T1000 (cell line): Measurements from ENCODE around the gene APOBEC2.
A peak's percentile ranks its signal among the peaks of the same experiment; 100 is the strongest.
"Not testable (repeated sequence)": the region's sequence is repeated elsewhere in the genome, so short reads cannot be mapped to it uniquely, and the experiment has no call there.

Experiments used
- DNase-seq: peaks from one replicate; lab custom pipeline; 2025; ENCODE audit warnings: mixed read lengths; lab: John Stamatoyannopoulos, UW

APOBEC2 gene

DNA sequence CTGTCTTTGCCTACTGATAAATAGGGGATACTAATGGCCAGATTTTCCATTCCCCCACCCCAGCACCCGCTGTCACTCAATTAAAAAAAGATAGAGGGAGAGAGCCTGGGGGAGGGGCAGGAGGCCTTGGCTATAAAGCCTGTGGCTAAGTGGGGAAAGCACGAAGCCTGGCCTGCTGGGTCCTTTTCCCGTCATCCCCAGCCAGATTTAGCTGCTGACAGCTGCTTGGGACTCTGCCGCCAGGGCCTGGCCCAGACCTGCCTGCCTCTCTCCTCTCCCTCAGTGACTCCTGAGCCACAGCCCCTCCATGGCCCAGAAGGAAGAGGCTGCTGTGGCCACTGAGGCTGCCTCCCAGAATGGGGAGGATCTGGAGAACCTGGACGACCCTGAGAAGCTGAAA lies at the start of gene APOBEC2:
Gene APOBEC2, plus strand, starts transcription at position 162 of the 400 bp plus-strand sequence. Its CDS starts 146 bp downstream, at position 308.
- no peak for DNase-seq

GRCh38 chr6:41006217-41006616 lies 46.8 kb upstream of the APOBEC2 start:
- DNase-seq, result not testable (repeated sequence)

DNA sequence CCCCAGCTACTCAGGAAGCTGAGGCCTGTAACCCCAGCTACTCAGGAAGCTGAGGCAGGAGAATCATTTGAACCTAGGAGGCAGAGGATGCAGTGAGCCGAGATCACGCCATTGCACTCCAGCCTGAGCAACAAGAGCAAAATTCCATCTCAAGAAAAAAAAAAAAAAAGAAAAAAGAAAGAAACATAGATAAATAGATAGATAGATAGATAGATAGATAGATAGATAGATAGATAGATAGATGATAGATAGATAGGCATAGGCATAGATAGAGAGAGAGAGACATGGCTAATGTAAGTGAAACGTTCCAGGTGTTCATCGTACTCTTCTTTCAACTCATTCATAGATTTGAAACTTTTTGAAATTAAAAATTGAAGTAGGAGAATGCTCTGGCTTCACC lies 46.0 kb upstream of the APOBEC2 start:
- not testable (repeated sequence) for DNase-seq

DNA sequence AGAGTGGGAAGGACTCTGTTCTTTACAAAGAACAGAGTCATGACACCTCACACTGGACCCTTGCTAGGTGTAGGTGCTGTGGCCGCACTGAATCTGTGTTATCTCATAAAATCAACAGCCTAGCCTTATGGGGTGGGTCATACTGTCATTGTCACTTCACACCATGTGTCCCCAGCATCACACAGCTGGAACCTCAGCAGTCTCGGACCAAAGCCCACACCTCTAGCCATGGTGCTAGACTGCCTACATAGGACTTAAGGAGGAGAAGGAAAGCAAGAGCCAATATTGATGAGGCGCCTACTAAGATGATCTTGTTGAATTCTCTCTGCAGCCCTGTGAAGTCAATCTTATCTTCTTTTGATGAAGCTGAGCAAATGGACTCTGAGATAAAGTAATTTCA lies 45.0 kb upstream of the APOBEC2 start:
- DNase-seq, result no peak

DNA sequence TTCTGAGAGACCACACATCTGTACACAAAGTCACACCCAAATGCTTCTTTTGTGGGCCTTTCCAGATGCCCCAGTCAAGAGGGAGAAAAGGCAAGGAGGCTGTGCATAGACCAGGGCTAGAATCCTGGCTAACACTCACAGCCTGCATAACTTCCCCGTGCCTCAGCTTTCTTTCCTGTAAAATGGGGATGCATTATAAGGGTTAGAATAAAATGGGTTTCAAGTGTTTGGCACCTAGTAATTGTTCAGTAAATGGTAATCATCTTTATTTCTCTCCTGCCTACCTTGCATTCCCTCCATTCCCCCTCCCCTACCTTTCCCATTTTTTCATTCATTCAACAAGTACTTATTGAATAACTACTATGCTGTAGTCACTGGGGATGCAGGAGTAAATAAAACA lies 43.3 kb upstream of the APOBEC2 start:
- no peak for DNase-seq

DNA sequence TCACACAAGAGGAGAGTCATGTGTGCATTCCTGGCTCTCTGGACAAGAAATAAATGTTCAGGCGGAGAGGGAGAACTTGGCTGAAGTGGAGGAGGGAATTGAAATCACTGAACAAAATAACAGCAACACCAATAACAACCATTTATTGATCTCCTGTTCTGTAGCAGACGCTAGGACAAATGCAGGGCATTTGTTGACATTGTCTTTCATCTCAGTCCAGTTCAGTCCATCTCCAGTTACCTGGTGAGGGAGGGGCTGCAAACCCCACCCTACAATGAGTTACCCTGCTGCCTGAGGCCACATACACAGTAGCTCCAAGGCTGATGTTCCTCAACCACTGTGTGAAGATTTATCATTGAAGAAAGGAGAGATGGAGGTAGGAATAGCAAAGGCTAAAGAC lies 41.3 kb upstream of the APOBEC2 start:
- no peak for DNase-seq

GRCh38 chr6:41013466-41014153 lies 39.4 kb upstream of the APOBEC2 start:
- DNase-seq, result no peak

- no peak for DNase-seq
These were observed 38.2 kb upstream of the APOBEC2 start for GRCh38 chr6:41014780-41015179.

- DNase-seq, result not testable (repeated sequence)
These were observed 37.1 kb upstream of the APOBEC2 start for GRCh38 chr6:41015860-41016259.

GRCh38 chr6:41017663-41018062 lies 35.3 kb upstream of the APOBEC2 start:
- DNase-seq, result no peak

DNA sequence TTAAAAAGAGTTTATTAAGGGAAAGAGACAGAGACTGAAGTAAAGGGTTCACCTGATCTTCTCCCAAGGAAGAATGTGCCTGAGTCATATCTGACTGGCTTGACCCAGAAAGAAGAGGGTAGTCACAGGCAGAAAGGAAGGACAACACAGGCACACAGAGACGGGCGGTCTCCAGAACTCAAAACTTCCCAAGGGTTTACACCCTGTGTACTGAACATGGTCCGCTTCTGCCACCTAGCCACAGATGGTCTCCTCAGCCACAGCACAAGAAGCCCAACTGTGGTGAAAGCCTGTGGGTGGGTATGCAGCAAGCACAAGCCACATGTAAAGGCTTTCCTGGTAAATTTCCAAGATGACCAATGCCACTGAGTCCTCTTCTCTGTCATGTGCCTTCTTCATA lies 31.2 kb upstream of the APOBEC2 start:
- peak; percentile 63 for DNase-seq

DNA sequence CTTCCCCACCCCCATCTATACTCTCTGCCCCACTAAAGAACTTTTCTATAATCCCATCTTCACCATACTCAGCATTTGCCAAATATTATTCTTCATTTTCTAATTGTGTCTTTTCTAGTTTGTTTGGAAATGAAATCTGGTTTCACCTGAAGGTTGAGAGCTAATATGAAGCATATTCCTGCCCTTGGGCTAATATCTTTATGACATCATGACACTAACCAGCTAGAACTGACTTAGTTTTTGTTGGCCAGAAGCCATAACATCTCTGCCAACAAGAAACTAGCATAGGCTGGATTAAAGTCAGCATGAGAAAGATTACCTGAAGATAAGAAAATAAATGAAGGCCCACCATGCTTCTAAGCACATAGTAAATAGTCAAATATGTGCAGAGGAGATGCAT lies 30.7 kb upstream of the APOBEC2 start:
- no peak for DNase-seq

DNA sequence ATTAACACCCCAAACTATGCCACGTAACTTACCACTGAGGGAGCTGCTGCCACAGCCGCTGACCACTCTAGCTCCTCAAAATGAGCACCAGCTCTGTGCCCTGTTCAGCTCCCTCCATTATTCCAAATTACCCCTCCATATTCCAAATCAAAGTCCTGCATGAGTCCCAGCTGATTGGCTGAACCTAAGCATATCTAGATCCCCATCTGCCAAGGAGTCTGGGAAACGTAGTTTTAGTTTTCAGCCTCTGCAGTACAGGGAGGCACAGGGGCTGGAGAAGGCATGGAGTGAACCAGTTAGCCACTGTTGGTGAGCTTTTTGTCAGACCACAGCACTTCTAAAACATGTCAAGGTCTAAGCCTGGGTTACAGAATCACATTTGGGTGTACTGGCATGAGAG lies 29.9 kb upstream of the APOBEC2 start:
- no peak for DNase-seq

DNA sequence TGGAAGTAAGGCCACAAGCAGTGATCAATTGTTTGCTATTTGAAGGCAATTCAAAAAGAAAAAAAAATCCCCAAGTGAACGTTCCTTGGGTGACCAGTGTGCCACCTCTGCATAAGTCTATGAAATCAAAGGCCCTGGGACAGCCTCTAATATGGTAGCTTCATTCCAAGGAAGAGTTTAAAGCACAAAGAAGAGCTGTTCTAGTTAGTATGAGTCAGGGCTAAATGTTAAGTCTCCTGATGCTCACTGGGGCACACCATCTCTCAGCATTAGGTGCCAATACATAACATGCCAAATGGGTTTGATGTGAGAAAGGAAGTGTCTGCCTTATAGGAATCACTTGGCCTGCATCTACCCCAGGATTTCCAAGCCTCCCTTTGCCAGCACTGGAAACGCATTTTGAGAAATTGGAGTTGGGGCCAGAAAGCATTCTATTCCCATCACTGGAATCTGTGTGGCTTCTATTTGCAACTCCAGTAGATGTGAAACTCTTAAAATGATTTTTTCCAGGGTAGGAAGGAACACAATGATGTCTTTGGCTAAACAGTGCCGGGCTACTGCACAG lies 27.0 kb upstream of the APOBEC2 start:
- no peak for DNase-seq

GRCh38 chr6:41027241-41027640 lies 25.8 kb upstream of the APOBEC2 start:
- no peak for DNase-seq

DNA sequence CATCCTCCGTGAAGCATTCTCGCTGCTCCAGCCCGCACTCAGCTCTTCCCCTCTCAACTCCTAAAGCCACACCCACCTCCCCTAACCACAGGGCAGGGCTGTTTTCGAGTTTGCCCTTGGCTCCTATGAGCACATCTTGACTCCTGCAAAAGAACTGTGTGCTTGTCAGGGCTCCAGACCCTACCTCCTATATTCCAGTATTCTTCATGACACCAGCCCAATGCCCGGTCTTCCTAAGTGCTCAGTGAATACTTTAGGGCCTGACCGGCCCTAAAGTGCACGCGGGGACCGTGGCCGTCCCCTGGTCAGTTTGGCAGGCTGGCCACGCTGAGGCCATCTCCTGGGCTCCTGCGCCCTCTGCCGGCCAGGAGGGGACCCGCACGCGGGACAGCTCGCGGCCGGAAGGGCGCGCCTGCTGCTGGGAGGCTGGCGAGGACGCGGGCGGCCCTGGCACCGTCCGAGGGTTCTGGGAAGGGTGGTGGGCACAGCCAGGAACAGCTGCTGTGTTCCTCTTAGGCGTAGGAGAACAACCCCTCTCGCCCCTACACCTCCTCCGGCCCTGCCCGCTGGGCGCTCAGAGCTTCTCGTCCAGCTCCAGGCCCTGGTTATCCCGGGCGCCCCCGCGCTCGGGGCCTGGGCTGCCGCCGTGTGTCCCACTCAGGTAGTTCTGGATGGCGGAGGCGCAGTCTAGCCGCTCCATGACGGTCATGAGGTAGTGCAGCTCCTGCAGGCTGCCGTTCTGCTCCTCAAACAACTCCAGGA lies 25.0 kb upstream of the APOBEC2 start:
- peak; percentile 57 for DNase-seq

- DNase-seq, result no peak
These were observed 24.2 kb upstream of the APOBEC2 start for GRCh38 chr6:41028561-41029412.

DNA sequence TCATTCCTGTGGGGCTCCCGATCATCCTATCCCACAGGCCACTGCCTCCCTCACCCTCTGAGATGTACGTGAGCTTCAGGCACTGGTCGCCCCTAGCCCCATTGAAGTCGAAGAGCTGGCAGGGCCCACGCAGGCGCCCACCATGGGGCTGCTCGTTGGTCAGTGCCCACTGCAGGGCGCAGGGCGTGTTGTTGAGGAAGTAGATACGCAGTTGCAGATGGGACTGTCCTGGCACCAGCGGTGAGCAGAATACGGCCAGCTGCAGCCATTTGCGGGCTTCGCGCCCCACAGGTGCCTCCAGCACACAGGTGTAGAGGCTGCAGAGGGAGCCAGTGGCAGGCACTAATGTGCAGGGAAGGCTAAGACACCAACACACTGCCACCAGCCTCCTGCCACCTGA lies 20.2 kb upstream of the APOBEC2 start:
- DNase-seq, result no peak

DNA sequence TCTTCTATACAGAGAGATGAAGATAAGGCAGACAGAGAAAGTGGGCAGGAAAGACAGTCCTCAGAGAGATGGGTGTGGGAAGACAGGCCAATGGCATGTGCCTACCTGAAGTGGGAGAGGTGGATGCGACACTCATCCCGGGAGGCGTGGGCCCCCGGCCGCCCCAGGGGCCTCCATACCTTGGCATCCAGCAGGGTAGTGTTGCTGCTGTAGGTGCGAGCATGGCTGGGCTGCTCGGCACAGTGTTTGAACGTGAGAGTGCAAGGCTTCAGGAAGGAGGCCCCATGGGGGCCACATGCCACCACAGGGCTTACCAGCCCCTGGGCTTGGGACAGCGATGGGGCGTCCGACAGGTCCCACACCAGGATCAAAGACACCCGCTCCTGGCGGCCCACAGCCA lies 19.2 kb upstream of the APOBEC2 start:
- DNase-seq, result no peak

GRCh38 chr6:41036186-41036585 lies 16.8 kb upstream of the APOBEC2 start:
- DNase-seq, result no peak

GRCh38 chr6:41036601-41037000 lies 16.4 kb upstream of the APOBEC2 start:
- DNase-seq, result no peak
